Central memory CD8-positive, alpha-beta T cell (primary cell): Measurements from ENCODE around the gene GNA14.

Source experiments
- ATAC-seq: fragments of 150-1000 bp; cut with Tn5 transposase; replicated peaks from 2 replicates; pipeline ENCODE4 v1.10.0; 2022; ENCODE audit warnings: mild to moderate bottlenecking, moderate FRiP score, moderate number of reproducible peaks; ENCODE audit not compliant: poor library complexity, severe bottlenecking; ENCODE audit errors: extremely low read depth
- DNase-seq, 2 donors: peaks; one replicate each; pipeline ENCODE4 v3.0.0; 2021; ENCODE audit warnings: low spot score in 2 of 2
- H3K27ac Mint-ChIP-seq: one replicate; pipeline ENCODE4 v1.8.0; 2022; ENCODE audit warnings: low read depth, mild to moderate bottlenecking, moderate library complexity, mixed read lengths
- H3K27me3 Mint-ChIP-seq: one replicate; pipeline ENCODE4 v1.8.0; 2022; ENCODE audit warnings: mixed read lengths
- H3K36me3 Mint-ChIP-seq: one replicate; pipeline ENCODE4 v1.8.0; 2022; ENCODE audit warnings: mild to moderate bottlenecking, moderate library complexity, mixed read lengths; ENCODE audit not compliant: insufficient read depth
- H3K4me1 Mint-ChIP-seq: one replicate; pipeline ENCODE4 v1.8.0; 2022; ENCODE audit warnings: mixed read lengths
- H3K4me3 Mint-ChIP-seq: one replicate; pipeline ENCODE4 v1.8.0; 2022; ENCODE audit warnings: mild to moderate bottlenecking, moderate library complexity, mixed read lengths
- H3K9me3 Mint-ChIP-seq: one replicate; pipeline ENCODE4 v1.8.0; 2022; ENCODE audit warnings: mixed read lengths

The GNA14 gene

DNA sequence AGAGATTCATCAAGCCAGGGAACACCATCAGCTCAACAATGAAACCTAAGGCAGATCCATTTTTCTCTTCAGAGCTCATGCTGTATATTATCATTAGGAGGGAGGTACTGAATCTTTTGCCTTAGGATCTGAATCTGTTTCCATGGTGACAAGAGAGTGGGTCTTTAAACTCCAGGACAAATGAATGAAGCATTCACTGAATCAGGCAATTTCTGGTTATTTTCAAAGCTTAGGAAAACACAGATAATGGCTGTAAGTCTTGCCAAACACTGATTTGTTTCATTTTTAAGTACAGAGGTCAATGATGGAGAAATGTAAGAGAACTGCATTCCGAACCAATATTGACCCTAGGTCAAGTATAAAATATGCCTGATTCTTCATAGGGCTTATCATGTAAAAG is 84.9 kb downstream of the GNA14 start:
- no peak for ATAC-seq
- no peak overlapping the region for H3K27ac Mint-ChIP-seq
- no peaks in the 10 kb centered on the region for H3K27me3 Mint-ChIP-seq
- no peak overlapping the region for H3K4me3 Mint-ChIP-seq
- no peaks in the 10 kb centered on the region for H3K4me1 Mint-ChIP-seq
- peaks cover 2% of the 10 kb centered on the region for H3K36me3 Mint-ChIP-seq
- no peak for DNase-seq
- H3K9me3 Mint-ChIP-seq, result no peaks in the 10 kb centered on the region

DNA sequence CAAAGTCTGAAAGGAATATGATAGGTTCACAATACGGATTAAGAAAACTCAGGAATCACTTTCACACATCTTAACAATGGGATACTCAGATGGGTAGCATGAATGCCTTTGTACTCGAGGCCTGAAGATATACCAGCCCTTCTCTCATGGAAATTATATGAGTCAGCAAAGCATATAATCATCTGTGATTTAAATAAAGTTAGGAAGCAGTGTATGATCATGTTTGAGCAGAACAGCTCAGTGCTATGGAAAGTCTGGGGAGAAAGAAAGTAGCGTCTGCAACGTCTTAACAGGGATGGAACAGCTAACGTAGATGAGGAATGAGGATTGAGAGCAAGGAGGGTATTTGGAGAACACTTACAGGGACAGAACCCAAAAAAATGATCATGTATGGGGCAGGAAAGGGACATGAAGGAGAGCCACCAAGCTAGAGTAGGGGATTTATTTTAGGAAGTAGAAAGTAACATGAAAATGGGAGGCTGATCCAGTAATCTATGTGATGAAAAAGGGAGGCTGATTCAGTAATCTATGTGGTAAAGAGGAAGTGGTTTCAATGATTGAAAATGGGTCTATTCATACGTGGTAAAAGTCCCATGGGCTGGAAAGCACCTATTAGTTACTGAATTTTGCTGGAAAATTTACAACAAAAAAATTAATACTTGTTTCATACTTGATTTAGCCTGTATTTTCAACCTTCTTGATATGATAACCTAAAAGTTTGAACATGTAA is 85.9 kb downstream of the GNA14 start:
- Mint-ChIP-seq H3K9me3 (no peaks in the 10 kb centered on the region), H3K27ac (no peak overlapping the region), H3K4me3 (no peak overlapping the region), H3K27me3 (peaks cover 3% of the 10 kb centered on the region), H3K36me3 (peaks cover 2% of the 10 kb centered on the region), H3K4me1 (no peaks in the 10 kb centered on the region)
- ATAC-seq (no peak), DNase-seq (no peak)

DNA sequence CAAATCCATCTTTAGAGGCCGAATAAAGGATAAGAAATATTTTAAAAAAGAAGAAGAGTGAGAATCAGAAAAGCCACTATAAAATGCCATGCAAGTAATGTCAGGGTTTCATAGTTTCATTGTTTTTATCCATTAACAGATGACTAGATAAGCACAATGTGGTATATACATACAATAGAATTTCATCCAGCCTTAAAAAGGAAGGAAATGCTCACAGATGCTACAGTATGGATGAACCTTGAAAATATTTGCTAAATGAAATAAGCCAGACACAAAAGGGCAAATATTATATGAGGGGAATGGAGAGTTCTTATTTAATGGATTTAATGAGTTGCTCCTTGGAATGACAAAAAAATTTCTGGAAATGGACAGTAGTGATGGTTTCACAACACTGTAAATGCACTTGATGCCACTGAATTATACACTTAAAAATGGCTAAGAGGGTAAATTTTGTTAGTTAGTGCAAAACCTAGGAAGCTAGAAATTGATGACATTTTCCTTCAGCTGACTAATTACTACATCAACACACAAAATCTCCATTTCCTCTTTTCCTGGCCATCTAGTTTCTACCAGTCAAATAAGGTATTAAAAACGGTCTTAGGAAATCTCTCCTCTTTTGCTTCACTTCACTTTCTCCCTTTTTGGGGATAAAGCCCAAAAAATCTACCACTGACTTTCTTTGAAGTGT is 86.6 kb downstream of the GNA14 start:
- H3K27me3 Mint-ChIP-seq, result peaks cover 10% of the 10 kb centered on the region
- DNase-seq, result no peak

DNA sequence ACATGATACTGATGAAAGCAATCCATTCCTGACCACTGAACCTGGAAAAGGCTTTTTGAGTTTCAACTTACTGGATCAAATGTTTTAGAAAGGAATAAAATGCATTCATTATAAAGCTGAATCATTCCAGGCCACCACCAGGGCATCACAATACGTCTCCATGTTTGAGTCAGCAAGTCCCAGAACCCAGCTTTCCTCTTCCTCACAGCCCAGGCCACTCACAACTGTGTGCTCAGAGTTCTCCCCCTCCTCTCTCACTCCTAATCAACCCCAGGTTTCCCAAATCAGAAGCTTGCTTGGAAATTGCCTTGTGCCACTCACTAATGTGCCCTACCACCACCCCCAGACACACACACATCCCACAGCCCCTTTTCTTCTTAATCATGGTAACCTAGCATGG is 91.7 kb downstream of the GNA14 start:
- no peak overlapping the region for H3K27ac Mint-ChIP-seq
- H3K36me3 Mint-ChIP-seq, result no peaks in the 10 kb centered on the region
- no peaks in the 10 kb centered on the region for H3K9me3 Mint-ChIP-seq
- H3K27me3 Mint-ChIP-seq, result peaks cover 10% of the 10 kb centered on the region
- ATAC-seq, result no peak
- H3K4me3 Mint-ChIP-seq, result no peak overlapping the region
- no peak for DNase-seq
- no peaks in the 10 kb centered on the region for H3K4me1 Mint-ChIP-seq

More for the DNA sequence above, 86.6 kb downstream of the GNA14 start:
- no peaks in the 10 kb centered on the region for H3K9me3 Mint-ChIP-seq
- no peak for ATAC-seq
- H3K4me1 Mint-ChIP-seq, result no peaks in the 10 kb centered on the region
- peaks cover 2% of the 10 kb centered on the region for H3K36me3 Mint-ChIP-seq
- no peak overlapping the region for H3K27ac Mint-ChIP-seq
- no peak overlapping the region for H3K4me3 Mint-ChIP-seq

DNA sequence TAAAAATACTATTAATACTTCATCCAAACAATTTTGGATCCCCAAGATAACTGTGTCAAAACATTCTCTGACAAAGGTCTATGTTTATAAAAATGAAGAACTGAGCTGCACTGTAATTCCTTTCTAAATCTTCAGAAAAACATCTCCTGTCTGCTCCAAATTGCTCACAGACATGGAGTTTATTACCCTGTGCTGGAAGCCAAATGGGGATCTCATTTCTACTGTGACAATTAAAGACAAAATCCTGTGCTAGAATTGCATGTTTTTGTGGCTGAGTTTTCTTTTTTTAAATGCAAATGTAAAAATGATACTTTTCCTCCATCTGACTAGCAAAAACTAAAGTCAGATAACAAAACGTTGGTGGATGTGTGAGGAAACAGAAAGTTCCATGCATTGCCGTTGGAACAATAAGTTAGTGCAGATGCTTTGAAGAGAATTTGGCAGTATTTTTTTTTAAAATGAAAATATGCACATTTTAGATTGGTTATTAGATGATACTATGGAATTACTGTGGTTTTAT is 93.5 kb downstream of the GNA14 start:
- no peaks in the 10 kb centered on the region for H3K36me3 Mint-ChIP-seq
- no peak overlapping the region for H3K27ac Mint-ChIP-seq
- ATAC-seq (no peak), DNase-seq (no peak)
- peaks cover 10% of the 10 kb centered on the region for H3K27me3 Mint-ChIP-seq
- no peaks in the 10 kb centered on the region for H3K4me1 Mint-ChIP-seq
- no peak overlapping the region for H3K4me3 Mint-ChIP-seq
- no peaks in the 10 kb centered on the region for H3K9me3 Mint-ChIP-seq

DNA sequence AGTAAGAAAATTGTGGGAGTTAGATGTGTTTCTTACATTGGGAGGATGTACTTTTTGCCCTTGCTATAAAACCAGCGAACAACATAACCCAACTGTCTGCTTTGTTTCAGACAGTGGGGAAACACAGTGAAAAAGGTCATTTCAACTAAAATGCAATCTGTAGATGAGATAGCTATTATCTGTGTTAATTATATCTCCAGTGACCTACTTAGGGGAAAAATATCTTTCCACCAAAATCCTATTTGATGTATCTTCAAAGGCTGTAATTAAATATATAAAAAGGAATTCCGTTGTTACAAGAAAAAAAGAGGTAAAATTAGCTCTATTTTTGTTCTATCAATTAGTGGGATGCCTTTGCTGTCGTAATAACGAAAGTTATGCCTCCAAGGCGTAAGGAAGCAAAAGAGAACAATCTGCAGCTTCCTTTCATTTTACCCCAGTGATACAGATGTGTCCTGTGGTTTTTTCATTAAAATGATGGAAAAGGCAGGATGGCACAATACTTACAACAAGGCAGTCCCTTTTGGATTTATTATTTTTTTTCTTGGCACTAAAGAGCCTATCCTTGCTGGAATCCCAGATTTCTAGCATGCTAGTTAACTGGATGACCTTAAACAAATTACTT is 100.9 kb downstream of the GNA14 start:
- Mint-ChIP-seq H3K27ac (no peak overlapping the region), H3K27me3 (peaks cover 9% of the 10 kb centered on the region), H3K9me3 (peaks cover 9% of the 10 kb centered on the region), H3K4me3 (no peak overlapping the region), H3K4me1 (no peaks in the 10 kb centered on the region), H3K36me3 (no peaks in the 10 kb centered on the region)
- DNase-seq, result no peak
- no peak for ATAC-seq

DNA sequence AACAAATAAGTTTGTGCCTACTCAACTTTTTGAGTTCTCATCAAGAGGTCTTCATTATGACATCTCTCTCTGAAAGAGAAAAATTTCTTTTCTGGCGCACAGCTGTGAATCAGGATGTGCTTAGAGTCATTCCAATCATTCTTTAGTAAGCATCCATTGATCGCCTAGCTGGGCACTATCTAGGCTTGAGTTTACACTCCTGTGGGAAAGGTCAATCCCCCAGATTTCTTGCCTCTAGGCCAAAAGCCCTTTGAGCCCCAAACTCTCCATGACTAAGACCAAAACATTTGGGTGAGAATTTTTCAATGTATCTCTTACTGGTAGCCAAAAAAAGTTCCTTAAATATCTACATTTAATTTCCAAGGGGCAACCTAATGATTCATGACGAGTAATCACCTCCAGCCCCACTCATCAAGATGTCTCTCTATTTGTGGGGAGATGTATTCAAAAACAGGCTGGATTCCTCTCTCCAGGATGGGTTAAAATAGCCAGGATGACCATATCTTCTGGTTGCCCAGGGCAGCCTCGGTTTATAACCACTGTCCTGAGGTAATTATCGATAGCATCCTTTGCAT is 101.7 kb downstream of the GNA14 start:
- H3K36me3 Mint-ChIP-seq, result no peaks in the 10 kb centered on the region
- H3K27me3 Mint-ChIP-seq, result peaks cover 9% of the 10 kb centered on the region
- H3K4me3 Mint-ChIP-seq, result no peak overlapping the region
- no peak overlapping the region for H3K27ac Mint-ChIP-seq
- DNase-seq, result no peak
- no peak for ATAC-seq
- peaks cover 9% of the 10 kb centered on the region for H3K9me3 Mint-ChIP-seq
- H3K4me1 Mint-ChIP-seq, result no peaks in the 10 kb centered on the region

DNA sequence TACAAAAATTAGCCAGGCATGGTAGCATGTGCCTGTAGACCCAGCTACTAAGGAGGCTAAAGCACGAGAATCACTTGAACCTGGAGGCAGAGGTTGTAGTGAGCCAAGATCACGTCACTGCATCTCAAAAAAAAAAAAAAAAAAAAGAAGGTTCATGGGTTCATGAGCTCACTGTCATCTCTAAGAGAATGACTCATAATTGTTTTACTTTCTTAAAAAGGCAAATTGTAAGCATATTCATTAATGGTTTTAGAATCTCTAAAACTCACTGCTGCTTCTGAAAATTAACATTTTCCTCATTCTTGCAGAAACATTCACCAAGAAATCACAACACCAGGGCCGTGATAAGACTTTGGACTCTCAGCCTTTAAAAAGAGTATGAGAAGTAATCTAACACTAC is 103.6 kb downstream of the GNA14 start:
- no peak overlapping the region for H3K4me3 Mint-ChIP-seq
- H3K36me3 Mint-ChIP-seq, result no peaks in the 10 kb centered on the region
- H3K4me1 Mint-ChIP-seq, result no peaks in the 10 kb centered on the region
- no peak for DNase-seq
- peaks cover 23% of the 10 kb centered on the region for H3K9me3 Mint-ChIP-seq
- no peak overlapping the region for H3K27ac Mint-ChIP-seq
- peaks cover 9% of the 10 kb centered on the region for H3K27me3 Mint-ChIP-seq
- ATAC-seq, result no peak

DNA sequence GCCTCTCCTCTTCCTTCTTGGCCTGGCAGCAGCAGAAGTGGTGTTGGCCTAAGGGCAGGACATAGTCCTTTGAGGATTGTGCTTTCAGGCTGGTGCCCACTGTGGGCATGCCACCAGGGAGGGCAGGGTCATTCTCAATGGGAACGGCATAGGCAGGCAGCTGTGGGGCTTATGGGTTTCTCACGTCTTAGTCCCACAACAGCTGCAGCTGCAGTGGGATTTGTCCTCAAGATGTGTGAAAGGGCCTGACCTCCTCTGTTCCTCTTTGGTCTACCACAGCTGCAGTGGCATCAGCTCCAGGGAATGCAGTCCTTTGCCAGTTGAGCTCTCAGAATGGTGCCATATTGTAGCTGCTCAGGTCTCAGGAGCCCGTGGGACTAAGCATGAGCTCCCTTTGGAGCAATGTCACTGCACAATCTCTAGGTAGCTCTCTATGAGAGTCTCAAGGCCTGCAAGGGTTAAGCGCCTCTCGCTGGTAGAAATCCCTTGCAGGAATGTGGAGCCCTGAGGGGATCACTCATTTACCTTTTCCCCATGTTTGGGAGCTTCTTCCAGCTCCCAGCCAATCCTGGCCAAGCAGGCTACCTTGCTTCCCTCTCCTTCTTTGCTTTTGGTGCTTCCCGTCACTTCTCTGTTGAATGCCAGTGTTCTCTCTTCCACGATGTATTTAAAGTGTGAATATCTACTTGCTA is 104.8 kb downstream of the GNA14 start:
- Mint-ChIP-seq H3K4me3 (no peak overlapping the region), H3K9me3 (peaks cover 28% of the 10 kb centered on the region), H3K4me1 (no peaks in the 10 kb centered on the region), H3K27ac (no peak overlapping the region), H3K27me3 (peaks cover 9% of the 10 kb centered on the region), H3K36me3 (no peaks in the 10 kb centered on the region)
- DNase-seq, result no peak
- ATAC-seq, result no peak

DNA sequence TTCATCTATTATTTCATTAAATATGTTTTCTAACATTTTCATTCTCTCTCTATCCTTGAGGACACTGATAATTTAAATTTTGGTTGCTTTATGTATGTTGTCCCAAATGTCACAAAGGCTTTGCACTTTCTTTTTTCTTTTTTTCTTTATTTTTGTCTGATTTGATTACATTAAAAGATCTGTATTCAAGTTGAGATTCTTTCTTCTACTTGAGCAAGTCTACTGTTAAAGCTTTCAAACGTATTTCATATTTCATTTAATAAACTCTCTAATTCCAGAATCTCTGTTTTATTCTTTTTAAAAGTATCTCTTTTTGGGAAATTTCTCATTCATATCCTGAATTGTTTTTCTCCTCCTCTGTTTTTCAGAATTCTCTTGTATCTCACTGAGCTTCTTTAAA is 106.5 kb downstream of the GNA14 start:
- Mint-ChIP-seq H3K4me3 (no peak overlapping the region), H3K9me3 (peaks cover 28% of the 10 kb centered on the region), H3K27ac (no peak overlapping the region), H3K36me3 (no peaks in the 10 kb centered on the region), H3K4me1 (no peaks in the 10 kb centered on the region), H3K27me3 (peaks cover 9% of the 10 kb centered on the region)
- ATAC-seq (no peak), DNase-seq (no peak)

DNA sequence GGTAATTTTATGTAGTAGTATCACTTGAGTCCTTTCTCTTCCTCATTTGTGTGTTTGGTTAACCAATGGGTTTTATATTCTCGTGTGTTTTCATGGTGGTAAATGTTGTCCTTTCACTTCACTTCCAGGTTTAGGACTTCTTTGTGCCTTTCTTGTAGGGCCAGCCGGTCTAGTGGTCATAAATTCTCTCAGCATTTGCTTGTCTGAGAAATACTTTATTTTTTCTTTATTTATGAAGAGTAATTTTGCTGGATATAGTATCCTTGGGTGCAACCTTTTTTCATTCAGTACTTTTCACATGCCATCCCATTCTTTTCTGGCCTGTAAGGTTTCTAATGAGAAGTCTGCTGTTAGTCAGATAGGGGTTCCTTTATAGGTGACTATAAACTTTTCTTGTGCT is 107.1 kb downstream of the GNA14 start:
- H3K27me3 Mint-ChIP-seq, result peaks cover 3% of the 10 kb centered on the region
- H3K4me3 Mint-ChIP-seq, result no peak overlapping the region
- no peaks in the 10 kb centered on the region for H3K36me3 Mint-ChIP-seq
- no peak for DNase-seq
- no peak for ATAC-seq
- H3K4me1 Mint-ChIP-seq, result no peaks in the 10 kb centered on the region
- peaks cover 24% of the 10 kb centered on the region for H3K9me3 Mint-ChIP-seq
- no peak overlapping the region for H3K27ac Mint-ChIP-seq

DNA sequence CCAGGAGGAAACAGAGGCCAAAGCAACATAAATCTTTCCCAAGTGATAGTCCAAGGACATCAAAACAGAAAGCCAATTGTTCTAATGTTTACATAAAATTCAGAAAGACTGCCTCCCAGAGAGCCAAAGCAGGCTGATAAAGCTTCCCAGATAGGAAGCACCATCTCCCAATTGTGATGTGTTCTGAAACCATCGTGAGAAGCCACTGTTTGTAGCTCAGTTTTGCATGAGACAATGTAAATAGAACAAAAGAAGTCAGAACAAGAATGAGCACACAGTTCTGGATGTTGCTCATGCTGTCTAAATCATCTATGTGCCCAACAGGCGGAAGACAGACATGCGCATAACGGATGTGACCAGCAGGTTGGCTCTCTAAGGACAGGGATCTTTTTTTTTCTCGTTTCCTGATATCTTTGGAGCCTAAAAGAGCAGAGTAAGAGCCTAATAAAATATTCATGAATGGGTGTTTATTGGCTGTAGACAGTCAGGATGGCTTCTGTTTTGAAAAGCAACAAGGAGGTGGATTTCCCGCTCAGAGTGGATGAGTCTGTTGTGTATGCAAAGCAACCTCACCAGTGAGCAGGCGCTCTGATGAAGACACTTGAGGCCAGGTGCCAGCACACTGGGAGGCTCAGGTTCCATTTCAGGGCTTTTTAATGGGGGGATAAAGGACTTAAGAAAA is 113.6 kb downstream of the GNA14 start:
- Mint-ChIP-seq H3K36me3 (no peaks in the 10 kb centered on the region), H3K4me3 (no peak overlapping the region), H3K9me3 (peaks cover 4% of the 10 kb centered on the region), H3K27ac (no peak overlapping the region), H3K27me3 (peaks cover 8% of the 10 kb centered on the region), H3K4me1 (no peaks in the 10 kb centered on the region)
- ATAC-seq (no peak), DNase-seq (no peak)
